Activated B cell treated with CpG ODN at 0.5 μM for 24 hours (primary cell): ENCODE data around the gene RP2. TPM values are rescaled to one million over a fixed set of nuclear protein-coding genes. Genes with fewer than 3 reads are reported as not detected.

ENCODE experiments used
- ATAC-seq: fragments of 200-7000 bp; cut with Tn5 transposase; one replicate; pipeline ENCODE4 v1.10.0; 2021; ENCODE audit warnings: low read depth, mild to moderate bottlenecking, moderate library complexity
- CTCF ChIA-PET: fragments of 350-600 bp; sonication (Branson Sonifier 250); formaldehyde crosslinking; loops from one replicate; lab custom pipeline; 2021; ENCODE audit warnings: antibody characterized with exemption; lab: Charles Lee
- POLR2A ChIA-PET: fragments of 350-600 bp; sonication (Branson Sonifier 250); formaldehyde crosslinking; loops from one replicate; lab custom pipeline; 2021; ENCODE audit warnings: antibody characterized with exemption; lab: Charles Lee
- DNase-seq: peaks from one replicate; pipeline ENCODE4 v3.0.0; 2022
- H3K27ac Mint-ChIP-seq: one replicate; pipeline ENCODE4 v1.8.0; 2020; ENCODE audit warnings: mixed read lengths
- H3K27me3 Mint-ChIP-seq: one replicate; pipeline ENCODE4 v1.8.0; 2021; ENCODE audit warnings: mixed read lengths
- H3K36me3 Mint-ChIP-seq: one replicate; pipeline ENCODE4 v1.8.0; 2021; ENCODE audit warnings: low read depth, mixed read lengths
- H3K4me1 Mint-ChIP-seq: one replicate; pipeline ENCODE4 v1.8.0; 2021; ENCODE audit warnings: mixed read lengths
- H3K4me3 Mint-ChIP-seq: one replicate; pipeline ENCODE4 v1.8.0; 2020; ENCODE audit warnings: mild to moderate bottlenecking, mixed read lengths
- H3K9me3 Mint-ChIP-seq: one replicate; pipeline ENCODE4 v1.8.0; 2020; ENCODE audit warnings: mixed read lengths
- CTCF ChIP-seq: fragments of 200-600 bp; IDR thresholded peaks from one replicate; pipeline ENCODE4 v1.8.0; 2022; ENCODE audit warnings: antibody characterized with exemption, mild to moderate bottlenecking
- intact Hi-C: fragments of 100-400 bp; cut with micrococcal nuclease; formaldehyde crosslinking; loops from one replicate; pipeline ENCODE4 v1.15.1; 2024
- total RNA-seq: library from RNA; stranded (reverse); gene quantifications from 2 replicates; pipeline ENCODE4 v1.2.3, GENCODE V29; 2022

RP2 gene
- total RNA-seq, 1 donor from 2014 or later, result 11.3 TPM

- peaks cover 37% of the 10 kb centered on the region for H3K4me1 Mint-ChIP-seq
- peak overlapping the region; percentile 87 for H3K4me3 Mint-ChIP-seq
- no peaks in the 10 kb centered on the region for H3K36me3 Mint-ChIP-seq
- no peaks in the 10 kb centered on the region for H3K27me3 Mint-ChIP-seq
- TF ChIP-seq CTCF, result no peak
- intact Hi-C loops, result loop anchor here (1.0 to 5.0 kb wide), 5 partner anchors 10 to 65 kb away; no protein-coding TSS in a partner anchor
- ATAC-seq (peak; percentile 64), DNase-seq (peak; percentile 58)
- CTCF ChIA-PET, result interaction anchor here (0.6 to 3.8 kb wide), 8 partner anchors 9 to 67 kb away, joined by 3 to 27 read pairs (median 4); no protein-coding TSS in a partner anchor
- H3K9me3 Mint-ChIP-seq, result no peaks in the 10 kb centered on the region
- POLR2A ChIA-PET, result interaction anchor here (0.6 to 2.6 kb wide), 9 partner anchors 10 to 232 kb away, joined by 3 to 22 read pairs (median 3); partner anchors contain the start of genes NDUFB11 and RBM10
- peak overlapping the region; percentile 77 for H3K27ac Mint-ChIP-seq
These were observed 76.0 kb downstream of the RP2 start for GRCh38 chrX:46912603-46913491.

- H3K4me3 Mint-ChIP-seq, result peak overlapping the region; percentile 87
- DNase-seq (no peak), ATAC-seq (no peak)
- no peaks in the 10 kb centered on the region for H3K36me3 Mint-ChIP-seq
- ChIA-PET CTCF (interaction anchor here (0.6 to 3.8 kb wide), 8 partner anchors 10 to 66 kb away, joined by 3 to 27 read pairs (median 4); no protein-coding TSS in a partner anchor), POLR2A (interaction anchor here (0.8 to 2.6 kb wide), 5 partner anchors 47 to 66 kb away, joined by 3 to 22 read pairs (median 12); no protein-coding TSS in a partner anchor)
- H3K9me3 Mint-ChIP-seq, result no peaks in the 10 kb centered on the region
- peaks cover 40% of the 10 kb centered on the region for H3K4me1 Mint-ChIP-seq
- no peak for TF ChIP-seq CTCF
- peak overlapping the region; percentile 77 for H3K27ac Mint-ChIP-seq
- no peaks in the 10 kb centered on the region for H3K27me3 Mint-ChIP-seq
- intact Hi-C loops, result loop anchor here (1.0 to 5.0 kb wide), 4 partner anchors 19 to 65 kb away; no protein-coding TSS in a partner anchor
These were observed 76.8 kb downstream of the RP2 start for GRCh38 chrX:46913667-46914066.

- CTCF ChIA-PET, result interaction anchor here (1.4 kb wide), 1 partner anchor 114 kb away, joined by 3 read pairs; no protein-coding TSS in a partner anchor
- DNase-seq (no peak), ATAC-seq (no peak)
- no peaks in the 10 kb centered on the region for H3K27me3 Mint-ChIP-seq
- H3K27ac Mint-ChIP-seq, result no peak overlapping the region
- H3K9me3 Mint-ChIP-seq, result no peaks in the 10 kb centered on the region
- POLR2A ChIA-PET, result no interaction called here
- peaks cover 41% of the 10 kb centered on the region for H3K4me1 Mint-ChIP-seq
- intact Hi-C loops, result no loop called here
- no peak for TF ChIP-seq CTCF
- H3K36me3 Mint-ChIP-seq, result no peaks in the 10 kb centered on the region
- H3K4me3 Mint-ChIP-seq, result no peak overlapping the region
These were observed 79.4 kb downstream of the RP2 start for GRCh38 chrX:46916273-46916672.

GRCh38 chrX:46917622-46918021 lies 80.8 kb downstream of the RP2 start:
- H3K27ac Mint-ChIP-seq, result no peak overlapping the region
- no peaks in the 10 kb centered on the region for H3K36me3 Mint-ChIP-seq
- no peaks in the 10 kb centered on the region for H3K9me3 Mint-ChIP-seq
- no peak for DNase-seq
- H3K27me3 Mint-ChIP-seq, result no peaks in the 10 kb centered on the region
- no peak for TF ChIP-seq CTCF
- ATAC-seq, result no peak
- ChIA-PET POLR2A (no interaction called here), CTCF (no interaction called here)
- H3K4me3 Mint-ChIP-seq, result no peak overlapping the region
- intact Hi-C loops, result no loop called here
- H3K4me1 Mint-ChIP-seq, result peaks cover 49% of the 10 kb centered on the region

- H3K36me3 Mint-ChIP-seq, result no peaks in the 10 kb centered on the region
- H3K4me3 Mint-ChIP-seq, result no peak overlapping the region
- intact Hi-C loops, result no loop called here
- no peaks in the 10 kb centered on the region for H3K27me3 Mint-ChIP-seq
- H3K4me1 Mint-ChIP-seq, result peaks cover 49% of the 10 kb centered on the region
- no peak overlapping the region for H3K27ac Mint-ChIP-seq
- ChIA-PET CTCF (no interaction called here), POLR2A (no interaction called here)
- ATAC-seq, result no peak
- no peaks in the 10 kb centered on the region for H3K9me3 Mint-ChIP-seq
- DNase-seq, result no peak
- TF ChIP-seq CTCF, result no peak
These were observed 81.6 kb downstream of the RP2 start for GRCh38 chrX:46918434-46918833.
